ENCODE data around the gene CXorf65.

CXorf65 gene

DNA sequence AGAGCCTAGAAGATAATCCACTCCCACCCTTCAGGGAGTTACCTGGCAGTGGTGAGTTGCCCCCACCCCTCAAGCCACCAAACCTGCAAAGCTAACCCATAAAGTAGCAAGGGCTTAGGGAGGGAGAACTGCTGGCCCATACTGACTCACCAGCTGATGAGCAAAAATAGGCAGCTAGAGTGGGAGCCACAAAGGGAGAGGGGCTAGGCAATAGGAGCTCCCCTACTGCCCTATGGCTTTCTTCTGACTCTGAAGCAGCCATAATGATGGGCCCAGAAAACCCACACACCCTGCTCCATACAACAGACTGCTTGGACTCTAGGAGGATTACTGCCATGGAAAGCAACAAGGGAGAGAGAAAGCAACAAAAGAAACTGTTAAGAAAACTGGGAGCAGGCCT lies 46.4 kb downstream of the CXorf65 start:
- DNase-seq (ENCODE audit: low read depth) = no peak

DNA sequence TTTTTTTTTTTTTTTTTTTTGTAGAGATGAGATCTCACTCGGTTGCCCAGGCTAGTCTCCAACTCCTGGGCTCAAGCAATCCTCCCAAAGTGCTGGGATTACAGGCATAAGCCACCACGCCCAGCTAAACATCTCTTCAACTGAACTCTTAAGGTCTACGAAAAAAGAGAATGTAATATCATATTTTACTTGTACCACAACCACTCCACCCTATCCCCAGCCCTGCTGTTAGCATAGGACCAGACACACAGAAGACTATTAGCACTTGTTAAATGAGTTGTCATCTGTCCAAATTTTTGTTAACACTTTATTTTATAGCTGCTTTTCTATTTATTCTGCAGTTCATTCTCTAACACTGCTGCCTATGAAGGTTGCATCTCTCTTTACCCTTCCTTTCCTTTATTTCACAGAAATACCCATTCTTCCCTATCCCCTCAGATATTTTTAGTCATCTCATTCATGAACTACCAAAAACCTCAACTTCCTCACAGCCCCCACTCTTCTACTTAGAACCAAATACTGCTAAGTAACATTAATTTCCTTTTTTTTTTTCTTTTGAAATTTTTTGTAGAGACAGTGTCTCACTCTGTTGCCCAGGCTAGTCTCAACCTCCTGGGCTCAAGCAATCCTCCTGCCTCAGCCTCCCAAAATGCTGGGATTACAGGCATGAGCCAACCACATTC lies 48.6 kb downstream of the CXorf65 start:
- no peak for DNase-seq (ENCODE audit: low read depth)

DNA sequence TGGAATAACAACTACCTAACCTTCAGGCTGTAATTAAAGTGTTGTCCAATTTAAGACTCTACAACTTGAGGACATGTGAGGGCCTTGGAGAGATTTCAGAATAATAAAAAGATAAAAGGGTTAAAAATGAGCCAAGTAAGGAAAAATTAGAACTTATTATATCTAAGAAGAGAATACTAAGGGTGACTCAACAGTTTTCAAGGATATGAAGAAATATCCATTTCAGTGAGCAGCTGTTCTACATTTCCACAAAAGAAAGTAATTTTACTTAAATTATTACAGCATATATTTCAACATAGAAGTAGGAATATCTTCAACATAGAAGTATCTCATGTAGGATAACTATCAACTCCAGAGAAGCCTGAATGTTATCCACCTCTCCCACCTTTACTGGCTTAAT lies 49.7 kb downstream of the CXorf65 start:
- peak; percentile 4 for DNase-seq (ENCODE audit: low read depth)

Measured in fibroblast of the conjunctiva (primary cell).